RWPE1 (cell line): Measurements from ENCODE around the gene PPP1R3A.

Source experiments
- CTCF ChIA-PET: fragments of 350-600 bp; sonication (Branson Sonifier 250); formaldehyde crosslinking; extraction: SDS; loops from one replicate; lab custom pipeline; 2021; lab: Yijun Ruan, JAX
- POLR2A ChIA-PET: fragments of 400-600 bp; formaldehyde crosslinking; extraction: SDS; loops from one replicate; lab custom pipeline; 2020; ENCODE audit warnings: antibody characterized with exemption; ENCODE audit not compliant: low non-redundant PET; lab: Yijun Ruan, JAX
- DNase-seq: peaks from one replicate; pipeline ENCODE4 v3.0.0; 2012; ENCODE audit warnings: low spot score
- H3K27ac ChIP-seq: fragments of 450-650 bp; 2 replicates; pipeline ENCODE4 v1.5.1; 2017
- CTCF ChIP-seq: fragments of 450-650 bp; conservative IDR thresholded peaks from 2 replicates; pipeline ENCODE4 v1.5.1; 2017; ENCODE audit warnings: low read depth, mild to moderate bottlenecking

The PPP1R3A gene

DNA sequence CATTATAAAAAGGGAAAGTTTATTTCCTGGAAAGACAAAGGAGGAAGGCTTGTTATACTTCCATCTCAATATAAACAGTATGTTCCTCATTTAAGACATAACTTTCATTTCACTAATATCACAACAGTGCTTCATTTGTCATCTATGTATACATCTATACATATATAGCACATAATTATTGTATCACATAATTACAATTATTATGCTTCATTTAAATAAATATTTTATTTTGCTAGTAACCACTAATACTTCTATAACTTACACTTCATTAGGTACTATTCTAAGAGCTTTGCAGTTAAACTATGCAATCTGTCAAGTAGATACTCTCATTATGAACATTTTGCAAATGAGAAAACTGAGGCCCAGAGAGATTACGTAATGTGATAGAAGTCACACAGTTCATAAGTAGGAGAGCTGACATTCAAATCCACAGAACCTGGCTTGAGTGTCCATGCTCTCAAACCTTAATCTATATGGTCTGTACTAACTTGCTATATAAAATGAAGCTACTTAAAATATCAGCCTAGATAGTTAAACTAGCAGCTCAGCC is 86.5 kb downstream of the PPP1R3A start:
- ChIA-PET POLR2A (no interaction called here), CTCF (interaction anchor here (0.9 kb wide), 1 partner anchor 106 kb away, joined by 3 read pairs; no protein-coding TSS in a partner anchor)
- H3K27ac ChIP-seq = no peak overlapping the region
- no peak for TF ChIP-seq CTCF
- no peak for DNase-seq

- H3K27ac ChIP-seq = no peak overlapping the region
- ChIA-PET POLR2A (no interaction called here), CTCF (interaction anchor here (0.9 kb wide), 1 partner anchor 107 kb away, joined by 3 read pairs; no protein-coding TSS in a partner anchor)
- DNase-seq = no peak
- TF ChIP-seq CTCF = no peak
These were observed 87.3 kb downstream of the PPP1R3A start for GRCh38 chr7:113831556-113831955.

GRCh38 chr7:113828581-113828980 is 90.2 kb downstream of the PPP1R3A start:
- no peak overlapping the region for H3K27ac ChIP-seq
- POLR2A ChIA-PET = no interaction called here
- CTCF ChIA-PET = interaction anchor here (0.7 kb wide), 1 partner anchor 54 kb away, joined by 3 read pairs; no protein-coding TSS in a partner anchor
- TF ChIP-seq CTCF = no peak
- no peak for DNase-seq
